OCI-LY1 (cell line): Measurements from ENCODE around the gene TMTC4.

ENCODE experiments used
- EZH2 ChIP-seq: fragments of 200-600 bp; sonication (generic), shearing (Covaris generic); IDR thresholded peaks from 2 replicates; pipeline ENCODE4 v1.8.0; 2017; ENCODE audit warnings: borderline replicate concordance, mixed run types, mild to moderate bottlenecking, antibody characterized with exemption, low read length, moderate library complexity, mixed read lengths
- TF ChIP-seq, protein P1 (sequence below): fragments of 200-600 bp; sonication (generic), shearing (Covaris generic); IDR thresholded peaks from 2 replicates; pipeline ENCODE4 v1.5.1; 2017; ENCODE audit warnings: mild to moderate bottlenecking, antibody characterized with exemption, low read length, moderate library complexity, mixed read lengths

DNA sequence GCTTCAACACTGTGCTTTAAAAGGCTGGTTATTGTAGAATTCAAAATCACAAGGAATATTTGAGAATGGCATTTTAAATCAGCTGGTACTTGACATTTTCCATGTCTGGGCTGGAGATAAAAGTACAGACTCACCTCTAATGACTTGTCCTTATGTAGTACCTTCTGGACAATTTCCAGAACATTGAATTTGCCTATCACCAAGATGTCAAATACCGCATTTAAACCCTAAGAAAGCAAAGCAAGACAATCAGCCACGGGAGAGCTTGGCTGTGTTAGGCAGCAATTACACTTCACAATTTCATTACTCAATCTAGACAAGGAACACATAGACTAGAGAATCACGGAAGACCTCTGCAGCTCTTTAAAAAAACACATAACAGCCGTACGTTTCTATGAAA lies 36.8 kb downstream of the TMTC4 start:
- TF ChIP-seq, protein P1, sequence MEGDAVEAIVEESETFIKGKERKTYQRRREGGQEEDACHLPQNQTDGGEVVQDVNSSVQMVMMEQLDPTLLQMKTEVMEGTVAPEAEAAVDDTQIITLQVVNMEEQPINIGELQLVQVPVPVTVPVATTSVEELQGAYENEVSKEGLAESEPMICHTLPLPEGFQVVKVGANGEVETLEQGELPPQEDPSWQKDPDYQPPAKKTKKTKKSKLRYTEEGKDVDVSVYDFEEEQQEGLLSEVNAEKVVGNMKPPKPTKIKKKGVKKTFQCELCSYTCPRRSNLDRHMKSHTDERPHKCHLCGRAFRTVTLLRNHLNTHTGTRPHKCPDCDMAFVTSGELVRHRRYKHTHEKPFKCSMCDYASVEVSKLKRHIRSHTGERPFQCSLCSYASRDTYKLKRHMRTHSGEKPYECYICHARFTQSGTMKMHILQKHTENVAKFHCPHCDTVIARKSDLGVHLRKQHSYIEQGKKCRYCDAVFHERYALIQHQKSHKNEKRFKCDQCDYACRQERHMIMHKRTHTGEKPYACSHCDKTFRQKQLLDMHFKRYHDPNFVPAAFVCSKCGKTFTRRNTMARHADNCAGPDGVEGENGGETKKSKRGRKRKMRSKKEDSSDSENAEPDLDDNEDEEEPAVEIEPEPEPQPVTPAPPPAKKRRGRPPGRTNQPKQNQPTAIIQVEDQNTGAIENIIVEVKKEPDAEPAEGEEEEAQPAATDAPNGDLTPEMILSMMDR = no peak
- no peak for TF ChIP-seq EZH2
